NCI-H1048 (cell line): Measurements from ENCODE around the gene RHOXF2B.
"Not testable (repeated sequence)": the region's sequence is repeated elsewhere in the genome, so short reads cannot be mapped to it uniquely, and the experiment has no call there.

Experiments used
- DNase-seq: peaks from one replicate; lab custom pipeline; 2025; lab: John Stamatoyannopoulos, UW

RHOXF2B gene

DNA sequence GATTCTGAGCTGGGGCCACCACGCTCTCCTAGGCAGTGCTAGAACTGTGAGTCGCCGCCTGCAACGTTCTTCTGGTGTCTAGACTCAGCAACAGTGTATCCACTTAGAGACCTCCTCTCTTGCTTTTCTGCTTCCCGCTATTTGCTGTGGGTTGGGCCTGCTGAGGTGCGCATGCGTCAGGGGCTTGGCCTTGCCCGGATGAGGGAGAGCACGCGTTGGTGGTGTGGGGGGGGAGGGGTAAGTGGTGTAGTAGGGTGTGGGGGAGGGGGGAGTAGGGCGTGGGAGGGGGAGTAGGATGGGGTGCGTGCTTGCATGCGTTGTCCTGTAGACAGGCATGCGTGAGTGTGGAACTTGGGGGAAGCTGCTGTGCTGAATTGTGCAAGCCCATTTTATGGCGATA, at the start of gene RHOXF2B:
Gene RHOXF2B (minus strand): TSS at position 101 of the 400 bp plus-strand sequence. CDS start 138 bp downstream, outside the sequence.
- not testable (repeated sequence) for DNase-seq

DNA sequence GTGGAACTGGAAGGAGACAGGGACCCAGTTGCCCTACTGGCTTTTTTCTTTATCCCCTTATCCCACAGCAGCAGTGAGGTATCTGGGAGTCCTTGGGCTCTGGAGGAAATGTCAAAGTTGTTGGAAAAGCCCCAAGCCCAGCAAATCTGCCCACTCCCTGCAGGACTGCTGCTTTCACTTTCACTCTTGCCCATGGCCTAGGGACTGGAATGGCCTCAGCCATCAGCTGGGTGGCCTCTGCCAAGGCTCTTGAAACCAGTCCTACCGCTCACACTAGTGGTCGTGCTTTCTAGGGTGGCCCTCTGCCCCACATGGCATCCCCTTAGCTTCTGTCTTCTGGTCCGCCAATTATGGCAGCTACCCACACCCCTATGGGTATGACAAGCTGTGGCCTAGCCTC, 48.0 kb upstream of the RHOXF2B start:
- DNase-seq: no peak

DNA sequence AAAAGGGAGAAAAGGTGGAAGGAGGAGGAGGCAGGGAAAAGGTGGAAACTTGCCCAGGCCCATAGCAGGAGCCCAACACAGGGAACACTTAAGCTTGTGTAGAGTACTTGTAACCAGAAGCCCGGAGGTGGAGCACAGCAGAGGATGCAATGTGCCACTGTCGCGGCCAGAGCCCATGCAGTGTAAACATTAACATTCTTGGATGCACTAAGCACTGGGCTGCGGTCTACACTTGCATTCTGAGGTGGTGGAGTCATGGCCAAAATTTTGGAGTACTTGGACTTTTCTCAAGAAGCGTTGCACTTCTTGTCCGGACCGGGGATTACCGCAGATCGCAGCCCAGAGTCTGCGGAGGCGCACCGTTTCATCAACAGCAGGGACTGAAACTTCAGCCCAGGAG, 42.7 kb upstream of the RHOXF2B start:
- DNase-seq: no peak

DNA sequence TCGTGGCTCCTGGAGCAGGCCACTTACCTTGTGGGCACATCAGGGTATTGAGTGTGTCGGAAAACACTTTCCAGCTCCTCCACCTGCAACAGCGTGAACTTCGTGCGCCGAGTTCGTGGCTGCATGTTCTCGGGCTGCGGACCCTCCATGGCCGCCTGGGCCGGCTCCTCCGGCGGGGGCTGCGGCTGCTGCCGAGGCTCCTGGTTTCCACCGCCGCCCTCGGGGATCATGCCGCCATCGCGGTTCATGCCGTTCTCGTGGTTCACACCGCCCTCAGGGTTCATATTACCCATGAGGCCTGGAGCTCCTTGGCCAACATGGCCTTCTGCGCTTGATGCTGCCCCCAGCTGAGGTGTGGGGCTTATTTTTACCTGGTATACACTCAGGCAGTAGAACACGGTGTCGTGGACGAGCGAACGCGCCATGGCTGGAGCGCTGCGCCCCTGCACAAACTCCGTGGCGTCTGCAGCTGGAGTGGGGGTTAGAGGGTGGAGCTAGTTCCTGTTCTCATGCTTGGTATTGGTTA, 38.0 kb upstream of the RHOXF2B start, which contains the start of gene RHOXF1:
Gene RHOXF1 (minus strand): TSS at position 476 of the 526 bp plus-strand sequence. CDS start 51 bp downstream, at position 425.
- DNase-seq: no peak

DNA sequence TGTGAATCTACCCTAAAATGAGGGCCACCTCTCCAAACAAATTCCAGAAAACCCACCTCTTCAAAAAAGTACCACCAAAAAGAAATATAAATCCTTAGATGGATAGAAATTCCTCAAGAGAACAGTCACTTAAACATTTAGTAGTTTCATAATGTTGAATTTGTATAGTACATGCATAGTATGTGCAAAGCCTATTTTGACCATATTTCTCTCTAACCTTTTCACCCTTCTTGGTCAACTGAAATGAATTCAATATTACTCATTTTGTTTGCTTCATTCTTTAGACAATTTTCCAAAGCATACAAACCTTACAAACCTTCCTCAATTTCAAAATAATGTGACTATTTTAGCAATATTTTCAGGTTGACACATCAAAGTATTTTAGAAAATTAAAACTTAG, 34.1 kb upstream of the RHOXF2B start:
- DNase-seq: no peak

DNA sequence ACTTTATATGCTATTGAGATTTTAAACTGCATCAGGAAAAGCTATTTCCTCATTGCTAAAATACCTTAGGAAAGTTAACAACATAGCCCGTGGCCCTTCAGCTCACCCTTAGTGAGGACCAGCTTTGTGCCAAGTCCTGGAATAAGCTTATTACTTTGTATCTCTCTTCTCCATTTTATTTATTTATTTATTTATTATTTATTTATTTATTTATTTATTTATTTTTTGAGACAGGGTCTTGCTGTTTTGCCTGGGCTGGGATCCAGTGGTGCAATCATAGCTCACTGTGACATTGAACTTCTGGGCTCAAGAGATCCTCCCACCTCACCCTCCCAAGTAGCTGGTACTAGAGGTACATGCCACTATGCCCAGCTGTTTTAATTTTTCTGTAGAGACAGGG, 31.9 kb upstream of the RHOXF2B start:
- no peak for DNase-seq

DNA sequence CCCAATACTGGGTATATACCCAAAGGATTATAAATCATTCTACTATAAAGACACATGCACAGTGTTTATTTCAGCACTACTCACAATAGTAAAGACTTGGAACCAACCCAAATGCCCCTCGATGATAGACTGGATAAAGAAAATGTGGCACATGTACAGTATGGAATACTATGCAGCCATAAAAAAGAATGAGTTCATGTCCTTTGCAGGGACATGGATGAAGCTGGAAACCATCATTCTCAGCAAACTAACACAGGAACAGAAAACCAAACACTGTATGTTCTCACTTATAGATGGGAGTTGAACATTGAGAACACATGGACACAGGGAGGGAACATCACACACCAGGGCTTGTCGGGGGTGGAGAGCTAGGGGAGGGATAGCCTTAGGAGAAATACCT, 27.2 kb upstream of the RHOXF2B start:
- DNase-seq: not testable (repeated sequence)

DNA sequence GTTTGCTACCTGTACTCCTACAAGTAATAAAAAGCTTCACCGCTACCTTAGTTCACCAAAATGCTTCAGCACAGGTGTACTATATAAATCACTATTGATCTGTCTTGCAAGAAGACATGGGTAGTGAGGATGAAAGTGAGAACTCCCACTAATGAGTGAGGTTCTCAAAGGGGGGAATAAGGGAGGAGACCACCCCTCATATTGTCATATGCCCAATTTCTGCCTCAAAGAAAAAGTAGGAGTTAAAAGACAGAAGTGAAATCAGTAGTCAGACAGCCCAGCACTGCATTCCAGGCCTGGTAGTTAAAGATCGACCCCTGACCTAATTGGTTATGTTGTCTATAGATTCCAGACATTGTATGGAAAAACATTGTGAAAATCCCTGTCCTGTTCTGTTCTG, 23.6 kb upstream of the RHOXF2B start:
- not testable (repeated sequence) for DNase-seq

DNA sequence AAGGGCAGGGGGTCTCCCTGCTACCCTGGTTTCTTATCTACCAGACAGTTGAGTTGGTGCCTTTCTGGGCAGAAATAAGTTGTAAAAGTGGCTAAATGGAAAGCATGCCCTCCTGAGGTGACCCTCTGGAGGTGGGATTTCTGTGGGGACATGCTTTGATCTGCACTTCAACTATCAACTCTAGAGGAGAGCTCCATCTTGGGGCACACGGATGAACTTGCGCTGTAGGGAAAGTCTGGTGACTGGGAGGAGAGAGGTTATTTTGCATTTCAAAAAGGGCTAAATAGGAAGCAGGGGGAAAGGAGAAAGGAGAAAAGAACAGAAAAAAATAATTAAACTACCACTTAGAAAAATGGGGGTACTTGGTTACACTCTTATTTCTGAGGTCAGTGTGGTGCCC, 12.7 kb upstream of the RHOXF2B start:
- no peak for DNase-seq

DNA sequence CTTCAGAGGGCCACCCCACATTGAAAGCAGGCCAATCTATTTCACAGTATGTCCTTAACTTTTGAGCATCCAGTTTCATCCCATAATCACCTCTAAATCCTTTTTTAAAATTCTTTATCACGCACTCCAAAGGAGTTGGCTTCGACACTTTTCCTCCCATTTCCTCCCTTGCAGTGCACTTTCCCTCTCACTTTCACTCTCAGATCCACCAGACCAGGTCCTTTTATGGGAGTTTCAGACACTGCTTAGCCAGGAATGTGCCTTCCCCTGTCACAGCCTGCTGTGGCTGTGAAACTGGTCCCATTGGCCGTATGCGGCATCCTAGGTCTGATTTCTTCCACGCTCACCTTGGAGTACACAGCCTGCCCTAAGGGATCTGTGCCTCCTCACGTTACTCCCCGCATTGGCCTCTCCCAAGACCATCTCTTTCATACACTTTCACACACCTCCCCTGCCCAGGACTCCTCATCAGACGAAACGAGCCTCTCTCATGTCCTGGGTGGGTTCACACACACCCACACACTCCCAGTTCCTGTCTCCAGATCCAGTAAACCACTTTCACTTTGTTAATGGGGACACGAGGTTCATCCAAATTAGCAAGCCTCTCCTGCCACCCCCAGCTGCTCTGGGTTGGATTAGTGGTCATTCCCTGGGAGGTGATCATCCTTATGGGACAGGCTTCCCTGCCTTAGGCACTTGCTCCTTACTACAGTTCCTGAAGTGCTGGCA, 10.0 kb upstream of the RHOXF2B start:
- no peak for DNase-seq

DNA sequence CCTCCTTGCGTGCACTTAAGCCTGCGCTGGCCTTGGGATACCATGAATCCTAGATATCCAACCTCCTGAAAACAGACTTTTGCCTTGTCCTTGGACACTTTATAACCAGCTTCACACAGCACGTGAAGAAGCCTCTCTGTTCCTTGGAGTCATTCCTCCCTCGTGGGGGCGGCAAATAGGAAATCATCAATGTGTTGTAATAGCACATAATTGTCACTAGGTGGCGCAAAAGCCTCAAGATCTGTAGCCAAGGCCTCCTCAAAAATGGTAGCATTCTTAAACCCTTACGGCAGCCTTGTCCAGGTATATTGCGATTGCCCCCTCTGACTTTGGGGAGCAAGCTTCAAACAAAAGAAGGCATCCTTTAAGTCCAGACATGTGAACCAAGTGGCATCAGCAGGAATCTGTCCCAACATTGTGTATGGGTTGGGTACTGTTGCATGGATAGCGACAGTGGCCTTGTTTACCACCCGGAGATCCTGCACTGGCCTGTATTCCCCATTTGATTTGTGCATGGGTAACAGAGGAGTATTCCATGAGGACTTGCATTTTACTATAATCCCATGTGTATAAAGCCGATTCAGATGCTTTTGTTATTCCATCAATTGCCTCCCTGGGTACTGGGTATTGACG, 8.2 kb upstream of the RHOXF2B start:
- DNase-seq: not testable (repeated sequence)

DNA sequence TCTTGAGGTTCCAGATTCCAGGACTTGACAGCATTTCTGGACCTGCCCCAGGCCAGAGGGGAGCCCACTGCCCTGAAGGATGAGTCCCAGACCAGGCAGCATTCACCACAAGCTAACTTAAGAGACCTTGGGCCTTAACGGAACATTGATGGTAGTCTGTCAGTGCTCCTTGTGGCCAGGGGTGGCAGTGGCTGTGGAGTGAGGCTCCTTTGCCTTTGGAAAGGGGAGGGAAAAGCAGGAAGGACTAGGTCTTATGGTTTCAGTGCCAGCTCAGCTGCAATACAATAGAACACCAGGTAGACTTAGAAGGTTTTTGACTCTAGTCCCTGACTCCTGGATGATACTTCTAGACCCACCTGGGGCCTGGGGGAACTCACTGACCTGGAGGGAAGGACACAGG, 11.3 kb downstream of the RHOXF2B start:
- DNase-seq: not testable (repeated sequence)

DNA sequence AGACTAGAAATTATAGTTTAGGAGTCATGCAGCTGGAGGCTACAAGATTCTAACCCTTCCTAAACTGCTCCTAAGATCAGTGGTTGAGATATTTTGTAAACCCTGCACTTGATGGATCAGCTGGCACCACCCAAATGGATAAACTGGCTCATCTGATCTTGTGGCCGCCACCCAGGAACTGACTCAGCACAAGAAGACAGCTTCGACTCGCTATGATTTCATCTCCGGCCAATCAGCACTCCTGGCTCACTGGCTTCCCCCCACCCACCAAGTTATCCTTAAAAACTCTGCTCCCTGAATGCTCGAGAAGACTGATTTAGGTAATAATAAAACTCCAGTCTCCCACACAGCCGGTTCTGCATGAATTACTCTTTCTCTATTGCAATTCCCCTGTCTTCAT, 34.8 kb downstream of the RHOXF2B start:
- not testable (repeated sequence) for DNase-seq

DNA sequence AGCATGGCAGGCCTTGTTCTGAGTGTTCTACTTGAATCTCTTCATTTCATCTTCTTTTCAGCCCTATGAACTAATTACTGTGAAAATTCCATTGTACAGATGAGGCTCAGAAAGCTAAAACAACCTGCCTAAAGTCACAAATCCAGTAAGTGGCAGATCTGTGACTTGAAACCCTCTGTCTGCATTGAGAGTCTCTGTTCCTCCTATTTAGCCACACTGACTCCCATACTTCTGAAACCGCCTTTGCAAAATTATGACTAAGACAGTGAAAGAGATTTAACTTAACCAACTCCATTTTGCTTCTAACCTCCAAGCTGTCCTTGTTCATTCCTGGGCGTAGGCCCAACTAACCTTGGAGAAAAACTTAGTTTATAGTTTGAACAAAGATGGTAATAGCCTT, 35.2 kb downstream of the RHOXF2B start:
- not testable (repeated sequence) for DNase-seq

DNA sequence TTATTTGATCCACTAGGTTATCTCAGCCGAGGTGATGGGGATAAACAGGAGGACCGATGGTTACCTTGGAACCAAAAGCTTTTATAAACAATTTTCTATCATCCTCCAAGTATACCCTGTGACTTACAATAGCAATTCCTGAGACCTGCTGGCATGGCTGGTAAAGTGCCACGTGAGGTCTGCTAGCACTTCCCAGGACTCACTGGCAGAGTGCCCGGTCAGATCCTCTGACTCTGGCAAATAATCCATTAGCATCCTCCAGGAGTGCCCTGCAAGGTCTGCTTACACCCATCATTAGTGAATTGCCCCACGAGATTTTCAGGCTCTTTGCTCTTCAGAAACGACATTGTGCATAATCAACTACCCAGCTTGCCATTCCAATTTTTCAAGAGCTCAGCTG, 37.3 kb downstream of the RHOXF2B start:
- not testable (repeated sequence) for DNase-seq

DNA sequence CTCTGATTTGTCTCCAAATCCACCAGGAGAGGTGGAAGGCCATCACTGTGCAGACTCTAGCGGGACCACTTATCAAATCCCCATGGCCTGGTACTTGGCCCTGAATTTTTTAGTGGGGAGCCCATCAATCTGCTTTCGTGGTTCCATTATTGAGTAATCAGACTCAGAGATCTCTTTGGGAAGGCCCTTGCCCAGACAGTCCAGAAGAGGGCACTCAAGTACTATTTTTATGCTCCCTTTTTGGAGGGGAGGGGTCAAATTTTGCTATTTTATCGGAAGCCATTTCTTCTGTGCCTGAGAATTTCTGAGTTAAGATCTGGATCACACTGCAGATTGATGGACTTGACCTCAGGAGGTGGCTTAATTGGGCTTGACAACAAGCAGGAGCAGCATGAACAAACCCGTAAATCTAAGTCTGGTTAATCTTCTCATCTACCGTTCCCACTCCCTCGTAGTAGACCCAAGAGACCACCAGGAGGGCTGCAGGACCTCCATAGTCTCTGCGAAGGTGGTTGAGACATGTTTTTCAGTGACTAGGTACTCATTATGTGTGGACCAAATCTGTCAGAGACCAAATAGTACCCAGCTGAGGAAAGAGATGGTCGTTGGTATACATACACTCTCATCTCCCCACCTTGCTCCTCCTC, 38.3 kb downstream of the RHOXF2B start:
- not testable (repeated sequence) for DNase-seq

DNA sequence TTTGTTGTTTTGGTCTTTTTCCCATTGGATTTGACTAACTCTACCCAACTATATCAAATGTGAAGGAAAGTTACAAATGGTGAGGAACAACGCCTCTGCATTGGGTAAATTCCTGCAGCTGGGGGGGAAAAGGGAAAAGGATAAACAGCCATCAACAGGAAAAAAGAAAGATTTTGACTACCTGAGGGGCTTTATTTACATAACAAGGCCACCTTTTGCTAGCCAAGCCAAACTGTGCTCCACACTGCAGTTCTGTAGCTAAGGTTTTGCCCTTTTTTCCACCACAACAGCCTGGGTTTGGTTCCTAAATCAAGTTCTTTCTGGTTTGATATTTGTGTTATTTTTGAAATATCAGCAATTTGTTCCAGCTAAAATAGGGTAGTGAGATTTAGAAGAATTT, 40.8 kb downstream of the RHOXF2B start:
- DNase-seq: no peak

DNA sequence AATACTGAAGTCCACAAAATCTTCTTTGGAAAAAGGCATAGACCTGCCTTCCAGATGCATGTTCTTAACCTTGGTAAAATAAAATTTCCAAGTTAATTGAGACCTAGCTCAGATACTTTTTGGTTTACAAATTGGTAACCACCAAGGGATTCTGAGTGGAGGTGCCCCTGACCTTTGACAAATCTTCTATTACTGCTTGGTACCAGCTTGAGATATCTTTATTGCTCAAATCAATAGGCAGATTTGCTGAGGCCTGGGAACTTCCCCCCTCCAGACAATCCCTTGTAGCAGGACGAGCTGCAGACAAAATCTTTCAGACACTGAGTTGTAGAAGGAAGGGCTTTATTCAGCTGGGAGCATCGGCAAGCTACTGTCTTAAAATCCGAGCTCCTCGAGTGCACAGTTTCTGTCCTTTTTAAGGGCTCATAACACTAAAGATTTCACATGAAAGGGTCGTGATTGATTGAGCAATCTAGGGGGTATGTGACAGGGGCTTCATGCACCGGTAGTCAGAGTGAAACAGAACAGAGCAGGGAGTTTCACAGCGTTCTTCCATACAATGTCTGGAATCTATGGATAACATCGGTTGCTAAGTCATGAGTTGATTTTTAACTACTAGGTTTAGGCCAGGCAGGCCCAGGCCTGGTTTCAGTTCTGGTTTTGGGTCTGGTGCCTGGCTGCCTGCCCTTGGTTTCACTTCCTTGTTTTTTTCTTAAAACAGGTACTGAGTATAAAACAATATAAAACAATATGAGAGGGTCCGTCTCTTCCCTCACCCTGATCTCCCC, 41.8 kb downstream of the RHOXF2B start:
- not testable (repeated sequence) for DNase-seq

DNA sequence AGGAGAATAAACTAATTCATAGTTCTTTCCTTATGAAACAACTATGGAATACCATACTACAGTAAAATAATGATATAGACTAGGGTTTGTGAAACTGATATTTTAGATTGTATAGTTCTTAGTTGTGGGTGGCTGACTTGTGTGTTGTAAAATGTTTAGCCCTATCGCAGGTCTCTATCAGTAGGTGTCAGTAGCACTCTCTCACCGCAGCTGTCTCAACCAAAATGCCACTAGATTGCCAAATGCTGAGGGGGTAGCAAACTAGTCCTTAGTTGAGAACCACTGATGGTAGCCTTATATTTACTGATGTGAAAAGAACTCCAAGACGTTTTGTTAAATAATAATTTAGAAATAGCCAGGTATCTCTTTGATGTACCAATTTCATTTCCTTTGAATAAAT, 48.1 kb downstream of the RHOXF2B start:
- DNase-seq: no peak

DNA sequence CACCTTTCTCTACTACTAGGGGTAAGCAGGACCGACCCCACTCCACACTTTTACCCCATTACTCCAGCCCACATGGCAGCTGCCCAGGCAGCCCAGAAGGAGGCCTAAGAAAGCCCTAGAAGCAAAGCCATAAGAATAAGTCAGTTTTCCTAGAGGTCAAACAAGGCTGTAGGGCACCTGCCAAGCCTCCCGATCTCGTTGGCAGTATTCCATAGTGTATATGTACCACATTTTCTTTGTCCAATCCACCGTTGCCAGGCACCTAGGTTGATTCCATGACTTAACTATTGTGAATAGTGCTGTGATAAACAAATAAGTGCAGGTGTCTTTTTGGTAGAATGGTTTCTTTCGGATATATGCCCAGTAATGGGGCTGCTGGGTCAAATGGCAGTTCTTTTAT, 54.2 kb downstream of the RHOXF2B start:
- no peak for DNase-seq

DNA sequence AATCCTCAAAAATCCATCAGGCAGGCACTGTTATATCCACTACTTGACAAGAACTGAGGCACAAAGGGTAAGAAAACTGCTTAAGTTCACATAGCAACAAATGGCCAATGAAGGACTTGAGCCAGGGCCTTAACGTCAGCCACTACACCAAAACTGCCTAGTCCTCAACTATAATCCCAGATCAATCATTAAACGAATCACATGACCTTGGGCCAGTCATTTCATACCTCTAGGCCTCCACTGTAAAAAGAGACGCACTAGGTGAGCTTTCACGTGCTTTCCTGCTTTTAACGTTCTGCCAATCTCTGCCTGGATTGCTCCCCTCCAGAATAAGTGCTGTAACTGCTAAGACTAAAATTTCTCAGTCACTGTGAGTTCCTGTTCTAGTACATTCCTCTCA, 54.7 kb downstream of the RHOXF2B start:
- no peak for DNase-seq
